ENCODE results near the gene KRT15.

The KRT15 gene

GRCh38 chr17:41518789-41519449, at the start of gene KRT15:
Gene KRT15, minus strand, starts transcription at chr17:41518890. Its CDS starts 63 bp downstream, at chr17:41518827.
- DNase-seq (no peak), ATAC-seq (no peak)

DNA sequence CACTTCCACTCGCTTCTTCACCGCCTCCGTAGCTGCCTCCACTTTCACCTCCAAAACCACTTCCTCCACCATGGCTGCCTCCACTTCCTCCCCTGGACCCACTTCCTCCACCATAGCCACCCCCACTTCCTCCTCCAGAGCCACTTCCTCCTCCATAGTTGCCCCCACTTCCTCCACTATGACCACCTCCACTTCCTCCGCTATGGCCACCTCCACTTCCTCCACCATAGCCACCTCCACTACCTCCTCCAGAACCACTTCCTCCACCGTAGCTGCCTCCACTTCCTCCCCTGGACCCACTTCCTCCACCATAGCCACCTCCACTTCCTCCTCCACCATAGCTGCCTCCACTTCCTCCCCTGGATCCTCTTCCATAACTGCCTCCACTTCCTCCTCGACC, 48.6 kb upstream of the KRT15 start:
- ATAC-seq: no peak
- DNase-seq: no peak

DNA sequence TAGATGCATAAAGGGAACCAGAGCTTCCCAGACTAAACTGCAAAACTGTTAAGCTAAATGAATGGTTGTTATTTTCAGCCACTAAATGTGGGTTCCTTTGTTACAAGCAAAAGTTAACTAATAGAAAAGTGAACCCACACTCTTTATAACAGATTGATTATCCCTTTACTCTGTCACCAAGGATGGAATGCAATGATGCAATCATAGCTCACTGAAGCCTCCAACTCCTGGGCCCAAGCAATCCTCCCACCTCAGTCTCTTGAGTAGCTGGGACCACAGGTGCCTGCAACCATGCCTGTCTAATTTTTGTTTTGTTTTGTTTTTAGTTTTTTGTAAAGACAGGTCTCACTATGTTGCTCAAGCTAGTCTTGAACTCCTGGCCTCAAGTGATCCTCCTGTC, 46.6 kb upstream of the KRT15 start:
- ATAC-seq (no peak), DNase-seq (no peak)

GRCh38 chr17:41563607-41564170, 45.0 kb upstream of the KRT15 start:
- ATAC-seq: no peak
- DNase-seq: no peak

DNA sequence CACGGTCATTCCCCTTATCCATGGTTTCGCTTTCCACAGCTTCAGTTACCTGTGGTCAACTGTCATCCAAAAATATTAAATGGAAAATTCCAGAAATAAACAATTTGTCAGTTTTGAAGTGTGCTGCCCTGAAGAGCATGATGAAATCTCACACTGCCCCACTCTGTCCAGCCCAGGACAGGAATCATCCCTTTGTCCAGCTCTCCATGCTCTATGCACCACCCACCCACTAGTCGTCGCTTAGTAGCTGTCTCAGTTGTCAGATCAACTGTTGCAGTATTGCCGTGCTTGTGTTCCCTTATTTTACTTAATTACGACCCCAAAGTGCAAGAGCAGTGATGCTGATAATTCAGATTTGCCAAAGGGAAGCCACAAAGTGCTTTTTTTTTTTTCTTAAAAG, 42.9 kb upstream of the KRT15 start:
- ATAC-seq: no peak
- no peak for DNase-seq

- ATAC-seq (no peak), DNase-seq (no peak)
Observed at GRCh38 chr17:41559548-41559947, 40.9 kb upstream of the KRT15 start.

GRCh38 chr17:41556931-41557330, 38.2 kb upstream of the KRT15 start:
- ATAC-seq: no peak
- no peak for DNase-seq

DNA sequence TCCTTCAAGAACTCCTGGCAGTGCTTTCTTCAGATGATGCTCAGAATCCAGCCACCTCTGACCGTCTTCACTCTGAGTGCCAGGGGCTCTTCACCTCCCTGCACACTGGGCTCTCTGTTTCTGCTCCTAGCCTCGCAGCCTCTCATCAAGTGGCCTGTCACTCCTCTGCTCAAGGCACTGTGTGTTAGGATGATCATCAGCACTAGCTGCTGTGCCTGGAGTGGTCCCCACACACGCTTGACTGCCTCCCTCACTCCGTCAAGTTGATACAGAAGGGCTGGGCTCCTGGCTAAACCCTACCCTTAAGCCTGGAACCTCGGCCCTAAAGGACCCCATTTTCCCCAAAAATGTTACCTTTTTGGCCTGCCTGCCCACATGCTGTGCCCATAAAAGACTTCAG, 37.6 kb upstream of the KRT15 start:
- ATAC-seq: no peak

GRCh38 chr17:41555105-41555887, 36.6 kb upstream of the KRT15 start:
- ATAC-seq: no peak
- no peak for DNase-seq

More for the DNA sequence above, 37.6 kb upstream of the KRT15 start:
- no peak for DNase-seq

- DNase-seq (no peak), ATAC-seq (no peak)
Observed at GRCh38 chr17:41553987-41554680, 35.4 kb upstream of the KRT15 start.

DNA sequence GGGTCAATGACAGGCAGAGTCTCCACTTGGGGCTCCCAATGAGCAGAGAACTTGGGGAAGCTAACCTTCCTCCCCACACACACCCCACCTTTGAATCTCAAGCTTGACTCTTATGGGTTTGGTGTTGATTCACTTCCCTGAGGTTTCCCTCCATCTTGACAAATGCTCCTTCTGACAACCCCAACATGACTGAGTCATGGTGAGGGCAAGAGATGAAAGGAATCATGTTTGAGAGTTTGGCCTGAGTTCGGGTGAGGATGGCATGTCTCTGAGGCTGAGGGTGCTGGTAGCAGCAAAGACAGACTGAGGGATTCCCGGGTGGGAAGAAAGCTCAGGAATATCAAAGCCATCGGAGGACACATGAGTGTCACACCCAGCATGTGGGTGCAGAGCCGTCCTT, 34.5 kb upstream of the KRT15 start:
- DNase-seq (no peak), ATAC-seq (no peak)

DNA sequence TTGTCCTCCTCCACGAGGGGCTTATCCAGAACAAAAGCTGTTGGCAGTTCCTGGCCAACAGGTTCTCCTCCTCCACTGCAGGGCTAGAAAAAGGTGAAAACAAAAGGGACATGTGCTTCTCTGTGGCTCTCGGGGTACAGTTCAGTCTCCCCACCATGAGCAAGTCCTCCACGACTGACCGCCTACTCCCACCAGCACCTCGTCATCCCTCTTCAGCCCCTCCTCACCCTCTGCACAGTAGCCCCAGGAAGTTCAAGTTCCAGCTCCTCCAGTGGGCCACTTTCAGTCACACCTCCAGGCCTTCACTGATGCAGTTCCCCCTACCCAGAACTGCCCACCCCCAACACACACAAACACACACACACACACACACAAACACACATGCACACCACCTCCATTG, 33.8 kb upstream of the KRT15 start:
- ATAC-seq: no peak
- no peak for DNase-seq

DNA sequence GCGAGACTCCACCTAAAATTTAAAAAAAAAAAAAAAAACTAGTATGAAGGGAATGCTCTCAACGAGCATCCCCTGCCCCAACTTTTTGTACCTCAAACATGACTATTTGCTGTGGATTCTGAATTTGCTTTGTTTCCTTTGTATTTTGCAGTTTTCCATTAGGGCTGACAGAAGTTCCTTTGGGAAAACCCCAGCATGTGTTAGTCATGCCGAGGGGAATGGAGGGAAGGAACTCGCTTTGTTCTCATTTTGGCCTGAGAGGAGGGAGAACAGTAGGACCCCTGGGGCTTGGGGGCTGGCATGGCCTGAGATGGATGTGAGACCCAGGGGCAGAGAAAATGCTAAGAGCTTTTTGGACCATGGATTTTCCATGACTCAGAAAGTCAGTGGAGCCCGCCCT, 32.7 kb upstream of the KRT15 start:
- ATAC-seq (no peak), DNase-seq (no peak)

GRCh38 chr17:41549596-41550039, 30.9 kb upstream of the KRT15 start:
- DNase-seq (no peak), ATAC-seq (no peak)

DNA sequence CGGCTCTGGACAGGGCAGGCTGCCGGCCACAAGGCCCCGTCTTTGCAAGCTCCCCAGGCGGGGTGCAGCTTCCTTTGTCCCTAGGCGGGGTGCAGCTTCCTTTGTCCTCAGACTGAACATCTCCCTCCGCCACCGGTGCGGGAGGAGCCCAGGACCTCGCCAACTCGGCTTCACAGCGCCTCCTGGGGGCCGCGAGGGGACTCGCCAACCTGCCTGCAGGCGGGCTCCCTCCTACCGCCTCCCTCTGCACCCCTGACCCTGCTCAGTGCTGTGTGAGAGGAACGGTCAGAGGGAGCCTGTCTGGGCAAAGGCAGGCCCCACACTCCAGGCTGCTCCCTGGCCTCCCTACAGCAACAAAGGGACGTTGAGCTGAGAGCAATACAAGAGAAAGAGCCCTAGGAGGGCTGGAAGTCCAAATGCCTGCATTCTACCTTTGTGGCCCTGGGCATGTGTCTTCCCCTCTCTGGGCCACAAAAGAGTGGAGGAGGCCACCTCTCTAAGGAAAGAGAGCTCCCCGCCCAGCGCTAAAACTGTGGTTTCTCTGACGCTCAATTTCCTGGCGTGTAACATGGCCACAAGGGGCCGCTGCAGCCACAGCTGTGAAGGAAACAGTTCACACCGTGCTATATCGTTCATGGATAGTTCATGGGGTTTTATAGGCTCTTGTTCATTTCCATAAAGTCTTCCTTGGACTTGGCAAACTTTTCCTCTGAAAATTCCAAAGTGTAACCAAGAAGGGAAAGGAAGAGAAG, 30.3 kb upstream of the KRT15 start:
- ATAC-seq (peak; percentile 74), DNase-seq (peak; percentile 86)

GRCh38 chr17:41547921-41548843, 29.5 kb upstream of the KRT15 start:
- ATAC-seq (peak; percentile 92), DNase-seq (peak; percentile 81)

DNA sequence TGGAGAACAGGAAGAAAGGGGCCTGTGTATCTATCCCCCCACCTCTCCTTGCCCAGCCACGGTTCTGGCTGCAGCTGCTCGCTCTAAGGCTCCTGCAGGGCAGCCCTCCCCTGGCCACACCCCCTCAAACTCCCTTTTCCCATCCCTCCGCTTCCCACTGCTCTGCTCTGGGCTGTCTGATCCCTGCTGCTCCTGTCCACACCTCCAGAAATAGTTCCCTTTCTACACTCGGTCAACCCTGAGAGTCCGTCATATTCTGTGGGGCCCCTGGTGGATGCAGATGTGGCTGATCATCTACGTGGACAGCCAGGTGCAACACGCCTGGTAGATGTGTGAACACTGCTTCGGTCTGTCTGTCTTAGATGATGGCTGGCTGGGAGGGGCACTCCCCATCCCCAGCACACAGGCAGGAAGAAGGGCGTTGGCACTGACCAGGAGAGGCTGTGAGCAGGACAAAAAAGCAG, 28.7 kb upstream of the KRT15 start:
- no peak for ATAC-seq
- no peak for DNase-seq

- ATAC-seq (no peak), DNase-seq (no peak)
Observed at GRCh38 chr17:41546819-41547218, 28.1 kb upstream of the KRT15 start.

- DNase-seq: no peak
- no peak for ATAC-seq
Observed at GRCh38 chr17:41545829-41546410, 27.2 kb upstream of the KRT15 start.

- DNase-seq: no peak
- ATAC-seq: no peak
Observed at GRCh38 chr17:41544935-41545334, 26.2 kb upstream of the KRT15 start.

Measured in stimulated activated naive CD8-positive, alpha-beta T cell treated with anti-CD3 and anti-CD28 coated beads, Interleukin-15, Interleukin-2, amounts not matched to agents 100 U/mL and 50 U/mL, for 24 hours (primary cell).